Measurements from ENCODE around the gene MSRB1. TPM values are rescaled to one million over a fixed set of nuclear protein-coding genes. Genes with fewer than 3 reads are reported as not detected.

Gene MSRB1
- total RNA-seq, 1 experiment from 2014 or later, result 26.4 TPM

DNA sequence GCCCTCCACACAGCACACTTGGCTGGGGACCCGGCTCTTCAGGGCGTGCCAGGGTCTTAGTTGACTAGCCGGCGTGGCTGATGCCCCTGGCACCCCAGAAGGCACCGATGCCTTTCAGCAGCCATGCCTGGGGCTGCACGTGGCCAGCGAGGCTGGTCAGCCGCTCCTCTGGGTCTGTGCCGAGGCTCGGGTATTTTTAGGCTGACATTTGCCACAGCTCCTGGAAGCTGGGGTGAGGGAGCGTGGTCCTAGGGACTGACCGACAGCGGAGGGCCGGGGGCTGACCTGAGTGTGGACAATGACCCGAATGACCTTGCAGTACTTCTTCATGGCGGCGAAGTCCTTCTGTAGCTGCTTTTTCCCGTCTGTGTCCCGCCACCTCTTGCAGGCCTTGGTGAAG, 7.6 kb upstream of the MSRB1 start:
- Mint-ChIP-seq H3K9me3 (no peaks in the 10 kb centered on the region), H3K4me1 (peaks cover 4% of the 10 kb centered on the region), H3K36me3 (no peaks in the 10 kb centered on the region), H3K27ac (no peak overlapping the region), H3K4me3 (no peak overlapping the region), H3K27me3 (ENCODE audit: low read depth) (peaks cover 8% of the 10 kb centered on the region; the same call in 1 of the 2 replicates)
- ChIA-PET POLR2A (no interaction called here), CTCF (interaction anchor here (1.0 to 3.8 kb wide), 2 partner anchors 9 to 21 kb away, joined by 3 to 29 read pairs; partner anchors contain the start of gene MSRB1)
- ATAC-seq (no peak), DNase-seq (ENCODE audit: low spot score) (no peak)
- no peak for TF ChIP-seq MXD4 (CRISPR knock-in tag; IDR thresholded peaks at IDR 0.05; ENCODE audit: borderline replicate concordance)
- TF ChIP-seq E2F4 (CRISPR knock-in tag; IDR thresholded peaks at IDR 0.05; ENCODE audit: borderline replicate concordance, low read depth), result no peak
- no peak for TF ChIP-seq ZNF317 (CRISPR knock-in tag; IDR thresholded peaks at IDR 0.05; ENCODE audit: borderline replicate concordance, low read depth)
- no peak for TF ChIP-seq ARID4B (CRISPR knock-in tag; IDR thresholded peaks at IDR 0.05; ENCODE audit: borderline replicate concordance)
- no peak for TF ChIP-seq ZNF121 (CRISPR knock-in tag; IDR thresholded peaks at IDR 0.05)
- TF ChIP-seq NR3C1 (CRISPR knock-in tag; conservative IDR thresholded peaks at IDR 0.05; ENCODE audit: low read depth), result no peak
- no peak for TF ChIP-seq TP53 (CRISPR knock-in tag; IDR thresholded peaks at IDR 0.05)
- no peak for TF ChIP-seq AFF4 (CRISPR knock-in tag; IDR thresholded peaks at IDR 0.05; ENCODE audit: borderline replicate concordance)
- TF ChIP-seq, protein P1, sequence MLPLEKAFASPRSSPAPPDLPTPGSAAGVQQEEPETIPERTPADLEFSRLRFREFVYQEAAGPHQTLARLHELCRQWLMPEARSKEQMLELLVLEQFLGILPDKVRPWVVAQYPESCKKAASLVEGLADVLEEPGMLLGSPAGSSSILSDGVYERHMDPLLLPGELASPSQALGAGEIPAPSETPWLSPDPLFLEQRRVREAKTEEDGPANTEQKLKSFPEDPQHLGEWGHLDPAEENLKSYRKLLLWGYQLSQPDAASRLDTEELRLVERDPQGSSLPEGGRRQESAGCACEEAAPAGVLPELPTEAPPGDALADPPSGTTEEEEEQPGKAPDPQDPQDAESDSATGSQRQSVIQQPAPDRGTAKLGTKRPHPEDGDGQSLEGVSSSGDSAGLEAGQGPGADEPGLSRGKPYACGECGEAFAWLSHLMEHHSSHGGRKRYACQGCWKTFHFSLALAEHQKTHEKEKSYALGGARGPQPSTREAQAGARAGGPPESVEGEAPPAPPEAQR (CRISPR knock-in tag; IDR thresholded peaks at IDR 0.05), result no peak
- TF ChIP-seq, protein P2, sequence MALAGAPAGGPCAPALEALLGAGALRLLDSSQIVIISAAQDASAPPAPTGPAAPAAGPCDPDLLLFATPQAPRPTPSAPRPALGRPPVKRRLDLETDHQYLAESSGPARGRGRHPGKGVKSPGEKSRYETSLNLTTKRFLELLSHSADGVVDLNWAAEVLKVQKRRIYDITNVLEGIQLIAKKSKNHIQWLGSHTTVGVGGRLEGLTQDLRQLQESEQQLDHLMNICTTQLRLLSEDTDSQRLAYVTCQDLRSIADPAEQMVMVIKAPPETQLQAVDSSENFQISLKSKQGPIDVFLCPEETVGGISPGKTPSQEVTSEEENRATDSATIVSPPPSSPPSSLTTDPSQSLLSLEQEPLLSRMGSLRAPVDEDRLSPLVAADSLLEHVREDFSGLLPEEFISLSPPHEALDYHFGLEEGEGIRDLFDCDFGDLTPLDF (CRISPR knock-in tag; IDR thresholded peaks at IDR 0.05), result no peak

DNA sequence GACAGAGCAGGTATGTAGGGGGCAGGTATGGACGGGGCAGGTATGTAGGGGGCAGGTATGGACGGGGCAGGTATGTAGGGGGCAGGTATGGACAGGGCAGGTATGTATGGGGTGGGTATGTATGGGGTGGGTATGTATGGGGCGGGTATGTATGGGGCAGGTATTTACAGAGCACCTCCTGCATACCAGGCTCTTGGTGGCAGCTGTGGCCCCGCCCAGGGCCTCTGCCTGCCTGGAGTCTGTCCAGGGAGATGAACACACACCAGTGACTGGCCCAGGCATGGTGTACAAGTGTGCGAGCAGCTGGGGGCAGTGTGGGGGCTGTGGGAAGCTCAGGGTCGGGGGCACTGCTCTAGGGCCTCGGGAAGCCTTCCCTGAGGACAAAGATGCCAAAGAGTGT, 7.0 kb upstream of the MSRB1 start:
- POLR2A ChIA-PET, result no interaction called here
- CTCF ChIA-PET, result interaction anchor here (1.0 to 3.8 kb wide), 2 partner anchors 8 to 21 kb away, joined by 3 to 29 read pairs; partner anchors contain the start of gene MSRB1
- Mint-ChIP-seq H3K4me3 (no peak overlapping the region), H3K4me1 (peaks cover 4% of the 10 kb centered on the region), H3K36me3 (no peaks in the 10 kb centered on the region), H3K27me3 (ENCODE audit: low read depth) (peaks cover 8% of the 10 kb centered on the region; the same call in 1 of the 2 replicates), H3K9me3 (no peaks in the 10 kb centered on the region), H3K27ac (no peak overlapping the region)
- DNase-seq (ENCODE audit: low spot score) (no peak), ATAC-seq (no peak)
- TF ChIP-seq MXD4 (CRISPR knock-in tag; IDR thresholded peaks at IDR 0.05; ENCODE audit: borderline replicate concordance) (no peak), NFE2L1 (CRISPR knock-in tag; IDR thresholded peaks at IDR 0.05) (no peak), OVOL2 (CRISPR knock-in tag; IDR thresholded peaks at IDR 0.05; ENCODE audit: borderline replicate concordance) (no peak), ZNF232 (CRISPR knock-in tag; IDR thresholded peaks at IDR 0.05) (no peak), ATF1 (CRISPR knock-in tag; IDR thresholded peaks at IDR 0.05) (no peak), MYBL2 (CRISPR knock-in tag; IDR thresholded peaks at IDR 0.05) (no peak)
- TF ChIP-seq, protein P2 (CRISPR knock-in tag; IDR thresholded peaks at IDR 0.05), result no peak
- TF ChIP-seq, protein P3, sequence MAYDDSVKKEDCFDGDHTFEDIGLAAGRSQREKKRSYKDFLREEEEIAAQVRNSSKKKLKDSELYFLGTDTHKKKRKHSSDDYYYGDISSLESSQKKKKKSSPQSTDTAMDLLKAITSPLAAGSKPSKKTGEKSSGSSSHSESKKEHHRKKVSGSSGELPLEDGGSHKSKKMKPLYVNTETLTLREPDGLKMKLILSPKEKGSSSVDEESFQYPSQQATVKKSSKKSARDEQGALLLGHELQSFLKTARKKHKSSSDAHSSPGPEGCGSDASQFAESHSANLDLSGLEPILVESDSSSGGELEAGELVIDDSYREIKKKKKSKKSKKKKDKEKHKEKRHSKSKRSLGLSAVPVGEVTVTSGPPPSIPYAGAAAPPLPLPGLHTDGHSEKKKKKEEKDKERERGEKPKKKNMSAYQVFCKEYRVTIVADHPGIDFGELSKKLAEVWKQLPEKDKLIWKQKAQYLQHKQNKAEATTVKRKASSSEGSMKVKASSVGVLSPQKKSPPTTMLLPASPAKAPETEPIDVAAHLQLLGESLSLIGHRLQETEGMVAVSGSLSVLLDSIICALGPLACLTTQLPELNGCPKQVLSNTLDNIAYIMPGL (CRISPR knock-in tag; IDR thresholded peaks at IDR 0.05), result no peak
- TF ChIP-seq, protein P4, sequence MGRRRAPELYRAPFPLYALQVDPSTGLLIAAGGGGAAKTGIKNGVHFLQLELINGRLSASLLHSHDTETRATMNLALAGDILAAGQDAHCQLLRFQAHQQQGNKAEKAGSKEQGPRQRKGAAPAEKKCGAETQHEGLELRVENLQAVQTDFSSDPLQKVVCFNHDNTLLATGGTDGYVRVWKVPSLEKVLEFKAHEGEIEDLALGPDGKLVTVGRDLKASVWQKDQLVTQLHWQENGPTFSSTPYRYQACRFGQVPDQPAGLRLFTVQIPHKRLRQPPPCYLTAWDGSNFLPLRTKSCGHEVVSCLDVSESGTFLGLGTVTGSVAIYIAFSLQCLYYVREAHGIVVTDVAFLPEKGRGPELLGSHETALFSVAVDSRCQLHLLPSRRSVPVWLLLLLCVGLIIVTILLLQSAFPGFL (CRISPR knock-in tag; IDR thresholded peaks at IDR 0.05; ENCODE audit: borderline replicate concordance), result no peak

Measured in WTC11 (cell line).